ENCODE measurements around the gene CRKL.
A peak's percentile ranks its signal among the peaks of the same experiment; 100 is the strongest.
"Not testable (repeated sequence)": the region's sequence is repeated elsewhere in the genome, so short reads cannot be mapped to it uniquely, and the experiment has no call there.

Gene CRKL

DNA sequence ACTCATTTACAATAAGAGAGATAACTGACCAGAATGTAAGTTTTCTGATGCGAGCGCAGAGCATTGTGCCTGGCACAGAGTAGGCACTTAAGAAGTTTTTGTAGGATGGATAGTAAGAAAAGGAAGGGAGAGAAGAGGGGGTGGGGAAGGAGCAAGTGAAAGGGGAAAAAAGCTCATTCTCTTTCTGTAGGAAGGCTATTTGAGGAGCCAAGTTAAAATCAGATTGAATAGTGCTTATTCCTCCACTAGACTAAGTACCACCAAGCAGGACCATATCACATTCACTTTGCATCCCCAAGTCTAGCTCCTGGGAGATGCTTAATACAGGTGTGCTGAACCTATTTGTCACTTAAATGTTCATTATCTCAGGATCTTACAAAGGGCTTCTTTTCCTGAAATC, 14.1 kb upstream of the CRKL start:
- no peak for DNase-seq (ENCODE audit: low read depth, low spot score)
- in situ Hi-C loops (cut with HindIII; ENCODE audit: low sequenced_read_pairs), result no loop called here
- H3K4me3 ChIP-seq (ENCODE audit: low read depth, low read length), result no peak overlapping the region
- TF ChIP-seq, protein P1, sequence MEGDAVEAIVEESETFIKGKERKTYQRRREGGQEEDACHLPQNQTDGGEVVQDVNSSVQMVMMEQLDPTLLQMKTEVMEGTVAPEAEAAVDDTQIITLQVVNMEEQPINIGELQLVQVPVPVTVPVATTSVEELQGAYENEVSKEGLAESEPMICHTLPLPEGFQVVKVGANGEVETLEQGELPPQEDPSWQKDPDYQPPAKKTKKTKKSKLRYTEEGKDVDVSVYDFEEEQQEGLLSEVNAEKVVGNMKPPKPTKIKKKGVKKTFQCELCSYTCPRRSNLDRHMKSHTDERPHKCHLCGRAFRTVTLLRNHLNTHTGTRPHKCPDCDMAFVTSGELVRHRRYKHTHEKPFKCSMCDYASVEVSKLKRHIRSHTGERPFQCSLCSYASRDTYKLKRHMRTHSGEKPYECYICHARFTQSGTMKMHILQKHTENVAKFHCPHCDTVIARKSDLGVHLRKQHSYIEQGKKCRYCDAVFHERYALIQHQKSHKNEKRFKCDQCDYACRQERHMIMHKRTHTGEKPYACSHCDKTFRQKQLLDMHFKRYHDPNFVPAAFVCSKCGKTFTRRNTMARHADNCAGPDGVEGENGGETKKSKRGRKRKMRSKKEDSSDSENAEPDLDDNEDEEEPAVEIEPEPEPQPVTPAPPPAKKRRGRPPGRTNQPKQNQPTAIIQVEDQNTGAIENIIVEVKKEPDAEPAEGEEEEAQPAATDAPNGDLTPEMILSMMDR (IDR thresholded peaks at IDR 0.05; ENCODE audit: low read depth, low read length), result no peak

DNA sequence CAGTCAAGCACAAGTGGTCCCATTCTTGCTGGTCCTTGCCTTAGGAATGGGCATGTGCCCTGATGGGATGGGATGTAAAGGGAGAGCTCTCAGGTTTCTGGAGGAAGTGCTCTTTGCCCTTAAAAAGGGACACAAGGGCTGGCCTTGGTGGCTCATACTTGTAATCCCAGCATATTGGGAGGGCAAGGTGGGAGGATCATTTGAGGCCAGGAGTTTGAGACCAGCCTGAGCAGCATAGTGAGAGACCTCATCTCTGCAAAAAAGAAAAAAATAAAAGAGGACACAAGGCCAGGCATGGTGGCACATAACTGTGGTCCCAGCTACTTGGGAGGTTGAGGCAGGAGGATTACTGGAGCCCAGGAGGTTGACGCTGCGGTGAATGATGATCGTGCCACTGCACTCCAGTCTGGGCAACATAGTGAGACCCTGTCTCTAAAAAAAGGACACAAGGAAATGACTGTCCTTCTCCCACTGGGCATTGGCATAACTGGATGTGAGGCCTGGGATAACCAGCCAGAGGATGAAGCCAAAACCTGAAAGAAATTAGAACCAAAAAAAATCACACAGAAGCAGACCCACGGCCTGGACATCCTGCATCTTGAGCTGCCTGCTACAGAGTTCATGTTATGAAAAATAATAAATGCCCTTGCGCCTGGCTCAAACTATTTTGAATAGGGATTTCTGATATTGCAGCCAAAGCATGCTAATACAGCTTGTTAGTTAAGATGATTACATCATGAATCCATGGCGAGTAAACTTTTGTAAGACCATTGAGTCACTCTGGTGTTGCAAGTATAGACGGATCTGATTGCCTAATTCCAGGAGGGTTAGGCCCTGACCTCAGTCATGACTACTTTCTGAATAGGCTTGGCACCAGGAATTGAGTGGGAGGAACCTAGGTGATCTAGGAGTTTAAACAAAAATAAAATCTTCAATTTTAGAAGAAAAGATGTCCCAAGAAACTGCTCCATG, 12.9 kb upstream of the CRKL start:
- DNase-seq (ENCODE audit: low read depth, low spot score), result peak; percentile 87
- in situ Hi-C loops (cut with HindIII; ENCODE audit: low sequenced_read_pairs), result no loop called here
- TF ChIP-seq, protein P1 (IDR thresholded peaks at IDR 0.05; ENCODE audit: low read depth, low read length), result no peak
- H3K4me3 ChIP-seq (ENCODE audit: low read depth, low read length), result no peak overlapping the region

DNA sequence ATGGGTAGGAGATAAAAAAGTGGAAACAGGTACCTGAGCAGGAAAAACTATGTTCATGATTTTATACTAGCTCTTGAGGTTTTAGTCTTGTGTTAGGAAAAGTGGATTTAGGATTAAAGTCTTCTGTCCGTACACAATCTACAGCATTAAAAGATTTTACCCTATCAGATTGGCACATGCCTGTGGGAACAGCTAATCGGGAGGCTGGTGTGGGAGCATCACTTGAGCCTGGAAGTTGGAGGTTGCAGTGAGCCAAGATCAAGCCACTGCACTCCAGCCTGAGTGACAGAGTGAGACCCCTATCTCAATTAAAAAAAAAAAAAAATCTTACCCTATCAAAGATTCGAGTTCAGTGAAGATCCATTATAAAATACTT, 12.2 kb upstream of the CRKL start:
- no peak for DNase-seq (ENCODE audit: low read depth, low spot score)
- TF ChIP-seq, protein P1 (IDR thresholded peaks at IDR 0.05; ENCODE audit: low read depth, low read length), result no peak
- in situ Hi-C loops (cut with HindIII; ENCODE audit: low sequenced_read_pairs), result no loop called here
- H3K4me3 ChIP-seq (ENCODE audit: low read depth, low read length), result no peak overlapping the region

DNA sequence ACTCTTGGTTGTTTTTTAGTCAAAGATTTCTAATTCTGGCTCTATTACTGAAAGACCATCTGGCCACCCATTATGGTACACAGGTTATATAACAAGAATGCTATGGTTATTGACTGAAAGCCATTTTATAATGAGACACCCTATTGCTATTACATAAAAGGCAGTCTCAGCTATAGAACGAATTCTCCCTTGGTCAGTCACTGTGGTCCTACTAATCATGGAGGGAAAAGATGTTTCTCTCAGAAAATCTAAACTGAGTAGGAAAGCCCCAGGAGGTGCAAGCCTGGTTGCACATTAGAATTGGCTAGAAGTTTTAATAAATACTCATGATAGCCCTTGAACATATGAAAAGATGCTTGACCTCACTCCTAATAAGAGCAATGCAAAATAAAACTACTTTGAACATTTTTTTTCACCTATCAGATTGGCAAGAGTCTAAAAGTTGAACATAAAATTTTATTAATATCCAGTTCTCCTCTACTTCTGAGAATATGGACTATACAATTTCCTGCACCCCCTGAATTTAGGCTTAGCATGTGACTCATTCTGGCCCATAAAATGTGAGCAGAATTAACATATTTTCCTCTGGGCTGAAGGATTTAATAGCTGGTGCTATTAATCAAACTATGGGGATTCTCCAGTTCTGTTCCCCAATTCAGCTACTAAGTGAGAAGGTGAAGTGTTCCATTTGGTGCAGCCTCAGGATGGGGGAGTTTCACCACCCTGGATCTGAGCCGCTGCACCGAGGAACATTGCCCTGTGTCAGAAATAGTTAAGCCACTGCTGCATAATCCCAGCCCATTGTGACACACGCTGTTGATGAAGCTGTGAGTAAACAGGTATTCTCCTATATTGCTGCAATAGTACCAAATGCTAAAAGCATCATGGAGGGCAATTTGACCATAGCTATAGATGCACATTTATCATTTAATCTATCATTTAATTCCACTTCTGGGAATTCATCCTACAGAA, 11.5 kb upstream of the CRKL start:
- DNase-seq (ENCODE audit: low read depth, low spot score), result no peak

DNA sequence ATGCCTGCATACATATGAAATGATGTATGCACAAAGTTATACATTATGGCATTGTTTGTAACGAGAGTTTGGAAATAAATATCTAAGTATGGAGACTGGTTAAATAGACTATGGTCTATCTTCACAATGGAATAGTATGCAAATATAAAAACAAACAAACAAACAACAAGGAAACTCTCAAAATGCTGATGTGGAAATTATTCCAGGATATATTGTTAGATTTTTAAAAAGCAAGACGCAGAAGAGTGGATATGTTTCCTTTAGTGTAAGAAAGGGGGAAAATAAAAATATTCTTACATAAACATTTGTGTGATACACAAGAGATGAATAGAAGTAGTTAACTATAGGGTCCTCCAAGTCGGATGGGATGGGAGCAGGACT, 10.8 kb upstream of the CRKL start:
- DNase-seq (ENCODE audit: low read depth, low spot score), result no peak
- TF ChIP-seq, protein P1 (IDR thresholded peaks at IDR 0.05; ENCODE audit: low read depth, low read length), result no peak
- H3K4me3 ChIP-seq (ENCODE audit: low read depth, low read length), result no peak overlapping the region
- in situ Hi-C loops (cut with HindIII; ENCODE audit: low sequenced_read_pairs), result no loop called here

More for the DNA sequence above, 11.5 kb upstream of the CRKL start:
- in situ Hi-C loops (cut with HindIII; ENCODE audit: low sequenced_read_pairs), result no loop called here
- TF ChIP-seq, protein P1 (IDR thresholded peaks at IDR 0.05; ENCODE audit: low read depth, low read length), result no peak
- H3K4me3 ChIP-seq (ENCODE audit: low read depth, low read length), result no peak overlapping the region

DNA sequence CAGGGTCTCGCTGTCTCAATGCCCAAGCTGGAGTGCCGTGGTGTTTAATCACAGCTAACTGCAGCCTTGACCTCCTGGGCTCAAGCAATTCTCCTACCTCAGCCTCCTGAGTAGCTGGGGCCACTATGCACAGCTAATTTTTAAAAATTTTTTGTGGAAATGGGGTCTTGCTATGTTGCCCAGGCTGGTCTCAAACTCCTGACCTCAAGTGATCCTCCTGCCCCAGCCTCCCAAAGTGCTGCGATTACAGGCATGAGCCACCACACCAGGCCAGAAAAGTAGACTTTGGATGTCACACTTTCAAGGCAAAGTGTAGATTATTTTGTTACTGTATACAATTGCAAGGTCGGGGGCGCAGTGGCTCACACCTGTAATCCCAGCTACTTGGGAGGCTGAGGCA, 8.5 kb upstream of the CRKL start:
- DNase-seq (ENCODE audit: low read depth, low spot score); in situ Hi-C loops (cut with HindIII; ENCODE audit: low sequenced_read_pairs); H3K4me3 ChIP-seq (ENCODE audit: low read depth, low read length): not testable (repeated sequence)

Measured in astrocyte of the spinal cord (primary cell).